Measurements from ENCODE around the gene CDK1. TPM values are rescaled to one million over a fixed set of nuclear protein-coding genes. Genes with fewer than 3 reads are reported as not detected.
A peak's percentile ranks its signal among the peaks of the same experiment; 100 is the strongest.

CDK1 gene
- total RNA-seq, 1 experiment from 2014 or later, result 78.9 TPM

- Histone ChIP-seq H2BK120ac (ENCODE audit: low read depth, low read length, poor library complexity, severe bottlenecking) (no peak overlapping the region), H3K4me1 (ENCODE audit: insufficient read depth, low read length) (no peaks in the 10 kb centered on the region; the same call in 1 of the 2 replicates), H3K4me2 (ENCODE audit: insufficient read depth, insufficient read length, low read length) (no peak overlapping the region), H3K56ac (ENCODE audit: insufficient read length, low read depth, low read length) (no peak overlapping the region), H3K79me1 (ENCODE audit: insufficient read depth, low read depth, low read length, poor library complexity, severe bottlenecking) (peaks cover 5% of the 10 kb centered on the region), H2BK12ac (ENCODE audit: insufficient read length, low read depth, low read length) (no peak overlapping the region), H2BK5ac (ENCODE audit: insufficient read length, low read length) (no peak overlapping the region), H3K23me2 (ENCODE audit: insufficient read length, low read depth, low read length, poor library complexity, severe bottlenecking) (no peaks in the 10 kb centered on the region), H4K5ac (ENCODE audit: insufficient read length, low read depth, low read length) (no peak overlapping the region), H3K18ac (ENCODE audit: insufficient read length, low read depth, low read length) (no peak overlapping the region), H3K27me3 (ENCODE audit: insufficient read depth, low read length) (no peaks in the 10 kb centered on the region), H3K23ac (ENCODE audit: insufficient read length, low read depth, low read length) (no peak overlapping the region), H3K9ac (ENCODE audit: extremely low read depth, insufficient read length, low read length) (no peak overlapping the region), H4K91ac (ENCODE audit: insufficient read length, low read depth, low read length) (no peak overlapping the region), H3K14ac (ENCODE audit: insufficient read depth, low read length) (no peak overlapping the region), H2BK15ac (ENCODE audit: low read depth, low read length) (no peak overlapping the region), H2BK20ac (ENCODE audit: low read depth, low read length, poor library complexity, severe bottlenecking) (no peak overlapping the region), H3K27ac (ENCODE audit: insufficient read length, low read depth, low read length) (no peak overlapping the region), H3T11ph (ENCODE audit: low read length) (no peak overlapping the region), H2AK5ac (ENCODE audit: insufficient read length, low read length) (no peak overlapping the region), H4K8ac (replicated peaks; ENCODE audit: insufficient read length, low read depth, low read length) (no peak overlapping the region), H3K79me2 (ENCODE audit: insufficient read depth, low read length) (peaks cover 29% of the 10 kb centered on the region; the same call in 1 of the 2 replicates), H2AFZ (ENCODE audit: low read length) (no peak overlapping the region), H3K9me3 (ENCODE audit: control insufficient read depth, low read depth, low read length) (no peaks in the 10 kb centered on the region), H4K20me1 (ENCODE audit: control insufficient read depth, insufficient read depth, insufficient read length) (no peaks in the 10 kb centered on the region), H3K4ac (ENCODE audit: low read depth, low read length) (no peak overlapping the region)
- DNase-seq, result no peak
- H3K27me3 Mint-ChIP-seq (ENCODE audit: low read depth), result no peaks in the 10 kb centered on the region
- peaks cover 30 to 31% of the 10 kb centered on the region in 2 experiments for H3K4me1 Mint-ChIP-seq
- WGBS (ENCODE audit: extremely low coverage, insufficient read length, low lambda C conversion rate), result no CpG with 5 or more reads among the region's 3 CpGs
- peak overlapping the region; percentile 40 to 84 (median 77); a peak in 5 of 7 replicates for H3K27ac Mint-ChIP-seq
- peaks cover 56 to 86% (median 73%) of the 10 kb centered on the region in 3 experiments; a peak in 6 of 7 replicates for H3K36me3 Mint-ChIP-seq (ENCODE audit: insufficient read depth in 1 of 3, low read depth in 3 of 3)
- no peak overlapping the region for H3K4me3 Mint-ChIP-seq
- no peak for TF ChIP-seq CTCF (conservative IDR thresholded peaks at IDR 0.05)
- no peaks in the 10 kb centered on the region for H3K9me3 Mint-ChIP-seq
Observed at GRCh38 chr10:60784641-60785040, 6.4 kb downstream of the CDK1 start.
